Fibroblast of pulmonary artery (primary cell): ENCODE data around the gene ZDHHC8.

ENCODE experiments used
- DNase-seq: peaks from one replicate; pipeline ENCODE4 v3.0.0-alpha.2; 2010; ENCODE audit warnings: low read depth
- H3K4me3 ChIP-seq: replicated peaks from 2 replicates; pipeline ENCODE4 v1.5.1; 2011; ENCODE audit warnings: low read depth, mild to moderate bottlenecking, control low read depth, low read length, moderate library complexity
- CTCF ChIP-seq: IDR thresholded peaks from 2 replicates; pipeline ENCODE4 v1.5.1; 2011; ENCODE audit warnings: mild to moderate bottlenecking, control low read depth, low read length, inconsistent platforms; ENCODE audit errors: missing control alignments

The ZDHHC8 gene

GRCh38 chr22:20133930-20134549 lies 2.4 kb downstream of the ZDHHC8 start:
- TF ChIP-seq CTCF: no peak
- DNase-seq: no peak
- no peak overlapping the region for H3K4me3 ChIP-seq

- no peak overlapping the region for H3K4me3 ChIP-seq
- TF ChIP-seq CTCF: no peak
- no peak for DNase-seq
Observed at GRCh38 chr22:20135265-20135664, 3.7 kb downstream of the ZDHHC8 start.

GRCh38 chr22:20135806-20136602 lies 4.4 kb downstream of the ZDHHC8 start:
- TF ChIP-seq CTCF: no peak

GRCh38 chr22:20136603-20136873 lies 4.9 kb downstream of the ZDHHC8 start:
- no peak for TF ChIP-seq CTCF
- no peak overlapping the region for H3K4me3 ChIP-seq
- DNase-seq: no peak

More at GRCh38 chr22:20135806-20136602, 4.4 kb downstream of the ZDHHC8 start:
- no peak overlapping the region for H3K4me3 ChIP-seq
- no peak for DNase-seq

GRCh38 chr22:20137113-20137512 lies 5.5 kb downstream of the ZDHHC8 start:
- DNase-seq: no peak
- H3K4me3 ChIP-seq: no peak overlapping the region
- TF ChIP-seq CTCF: no peak

GRCh38 chr22:20137671-20138416 lies 6.2 kb downstream of the ZDHHC8 start:
- DNase-seq: no peak
- no peak overlapping the region for H3K4me3 ChIP-seq
- TF ChIP-seq CTCF: no peak
